Activated T-cell treated with anti-CD3 and anti-CD28 coated beads for 24 hours (primary cell): ENCODE data around the gene SNIP1.
"Not testable (repeated sequence)": the region's sequence is repeated elsewhere in the genome, so short reads cannot be mapped to it uniquely, and the experiment has no call there.

Source experiments
- DNase-seq: peaks from one replicate; pipeline ENCODE4 v3.0.0-alpha.2; 2020; ENCODE audit warnings: low read depth

SNIP1 gene

DNA sequence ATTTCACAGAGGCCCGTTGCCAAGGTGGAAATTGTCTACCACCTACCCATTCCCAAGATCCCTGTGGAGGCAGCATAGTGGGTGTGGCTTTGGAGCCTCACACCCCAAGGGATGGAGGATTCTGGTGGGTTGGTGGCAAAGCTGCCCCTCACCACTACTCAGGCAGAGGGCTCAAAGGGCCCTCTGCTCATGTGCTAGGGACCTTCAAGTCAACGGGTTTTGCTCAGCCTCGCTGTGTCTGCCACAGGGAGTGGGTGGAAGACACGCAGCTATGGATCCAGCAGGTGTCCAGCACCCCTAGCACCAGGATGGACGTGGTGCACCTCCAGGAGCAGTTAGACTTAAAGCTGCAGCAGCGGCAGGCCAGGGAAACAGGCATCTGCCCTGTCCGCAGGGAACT is 5.0 kb upstream of the SNIP1 start:
- DNase-seq: no peak

DNA sequence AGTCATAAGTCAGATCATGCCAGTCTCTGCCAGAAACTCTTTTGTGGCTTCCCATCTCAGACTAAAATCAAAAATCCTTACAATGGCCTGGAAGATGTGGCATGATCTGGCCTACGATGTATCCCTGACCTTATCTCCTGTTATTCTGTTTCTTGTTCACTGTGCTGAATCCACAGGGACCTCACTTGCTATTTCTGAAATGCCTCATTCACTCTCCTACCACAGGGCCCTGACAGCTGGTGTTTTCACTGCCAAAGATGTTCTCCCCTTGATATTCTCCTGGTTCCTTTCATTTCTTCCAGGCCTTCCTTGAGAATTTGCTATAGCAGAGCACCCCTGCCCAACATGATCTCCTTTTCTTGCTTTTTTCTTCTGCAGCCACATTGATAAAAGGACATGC is 4.3 kb upstream of the SNIP1 start:
- no peak for DNase-seq

DNA sequence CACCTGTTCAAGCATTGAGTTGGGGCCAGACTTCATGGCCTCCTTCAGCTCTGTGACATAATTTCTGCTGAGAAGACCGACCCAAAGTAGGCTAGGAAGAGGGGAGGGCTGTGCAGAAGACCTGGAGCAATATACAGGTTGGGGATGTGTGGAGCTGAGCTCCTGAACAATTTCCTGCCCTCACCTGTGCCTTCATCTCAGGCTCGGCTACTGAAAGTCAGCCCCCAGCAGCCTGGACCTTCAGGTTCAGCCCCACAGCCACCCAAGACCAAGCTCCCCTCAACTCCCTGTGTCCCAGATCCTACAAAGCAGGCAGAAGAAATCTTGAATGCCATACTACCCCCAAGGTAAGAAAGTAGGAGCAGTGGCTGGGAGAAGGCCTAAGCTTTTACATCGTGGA is 3.3 kb upstream of the SNIP1 start:
- no peak for DNase-seq

DNA sequence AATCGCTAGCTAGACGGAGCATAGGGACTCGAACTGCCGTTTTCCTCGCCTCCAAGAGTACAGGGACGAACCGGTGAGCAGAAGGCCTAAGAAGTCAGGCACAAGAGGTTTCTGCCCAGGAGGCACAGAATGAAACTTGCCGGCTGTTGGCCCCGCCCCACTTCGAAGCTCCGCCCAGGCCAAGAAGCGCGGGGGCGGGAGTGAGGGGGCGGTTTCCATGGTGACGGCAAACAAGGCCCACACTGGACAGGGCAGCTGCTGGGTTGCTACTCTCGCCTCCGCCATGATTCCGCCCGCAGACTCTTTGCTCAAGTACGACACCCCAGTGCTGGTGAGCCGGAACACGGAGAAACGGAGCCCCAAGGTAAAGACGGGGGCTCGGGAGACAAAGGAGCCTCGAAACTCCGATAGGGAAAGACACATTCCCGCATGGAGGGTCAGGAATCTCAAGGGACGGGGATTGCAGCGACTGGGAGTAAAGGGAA is 2.7 kb upstream of the SNIP1 start, which contains the start of gene DNALI1:
Gene DNALI1 (plus strand): TSS at position 229 of the 485 bp plus-strand sequence. CDS start 55 bp downstream, at position 284.
- no peak for DNase-seq

DNA sequence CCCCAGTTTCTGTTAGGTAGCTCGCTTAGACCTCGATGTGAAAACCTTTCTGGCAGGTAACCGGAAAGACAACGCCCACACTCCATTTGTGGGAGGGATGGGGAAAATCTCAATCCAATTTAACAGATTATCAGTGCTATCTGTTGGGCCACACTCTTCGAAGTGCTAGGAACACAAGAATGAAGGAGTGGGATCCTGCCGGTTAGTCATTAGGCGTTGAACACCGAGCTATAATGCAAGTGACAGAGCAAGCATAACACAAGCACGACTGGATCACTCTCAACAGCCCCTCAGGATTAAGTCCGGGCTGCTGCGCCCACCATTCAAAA is 531 bp downstream of the SNIP1 start:
- DNase-seq: no peak

DNA sequence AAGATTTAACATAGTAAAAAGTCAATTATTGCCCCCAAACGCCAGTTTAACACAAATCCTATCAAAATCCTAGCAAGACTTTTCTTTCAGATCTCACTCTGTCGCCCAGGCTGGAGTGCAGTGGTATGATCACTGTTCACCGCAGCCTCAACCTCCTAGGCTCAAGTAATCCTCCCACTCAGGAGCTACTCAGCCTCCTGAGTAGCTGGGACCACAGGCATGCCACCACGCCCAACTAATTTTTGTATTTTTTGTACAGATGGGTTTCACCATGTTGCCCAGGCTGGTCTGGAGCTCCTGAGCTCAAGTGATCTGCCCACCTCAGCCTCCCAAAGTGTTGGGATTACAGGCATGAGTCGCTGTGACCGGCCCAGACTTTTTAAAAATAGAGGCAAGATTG is 4.8 kb downstream of the SNIP1 start:
- no peak for DNase-seq

DNA sequence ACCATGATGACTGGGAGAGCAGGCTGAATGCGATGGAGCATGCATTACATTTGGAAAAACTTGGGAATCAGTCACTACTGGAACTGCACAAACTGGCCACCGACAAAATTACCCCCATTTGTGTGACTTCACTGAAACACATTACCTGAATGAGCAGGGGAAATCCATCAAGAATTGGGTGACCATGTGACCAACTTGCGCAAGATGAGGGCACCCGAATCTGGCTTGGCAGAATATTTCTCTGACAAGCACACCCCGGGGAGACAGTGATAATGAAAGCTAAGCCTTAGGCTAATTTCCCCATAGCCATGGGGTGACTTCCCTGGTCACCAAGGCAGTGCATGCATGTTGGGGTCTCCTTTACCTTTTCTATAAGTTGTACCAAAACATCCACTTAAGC is 9.1 kb downstream of the SNIP1 start:
- no peak for DNase-seq

DNA sequence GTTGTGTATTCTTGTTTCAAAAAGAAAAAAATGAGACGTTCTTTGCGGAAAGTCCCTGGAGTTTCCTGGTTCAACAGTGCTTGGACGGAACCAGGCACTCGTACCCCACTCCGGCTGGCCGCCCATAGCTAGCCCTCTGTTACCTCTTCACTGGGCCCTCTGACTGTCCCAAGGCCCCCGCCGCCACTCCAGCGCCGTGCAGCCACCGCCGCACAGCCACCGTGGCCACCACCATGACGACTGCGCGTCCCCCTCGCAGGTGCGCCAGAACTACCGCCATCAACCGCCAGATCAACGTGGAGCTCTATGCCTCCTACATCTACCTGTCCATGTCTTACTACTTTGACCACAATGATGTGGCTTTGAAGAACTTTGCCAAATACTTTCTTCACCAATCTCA is 9.6 kb downstream of the SNIP1 start:
- no peak for DNase-seq

DNA sequence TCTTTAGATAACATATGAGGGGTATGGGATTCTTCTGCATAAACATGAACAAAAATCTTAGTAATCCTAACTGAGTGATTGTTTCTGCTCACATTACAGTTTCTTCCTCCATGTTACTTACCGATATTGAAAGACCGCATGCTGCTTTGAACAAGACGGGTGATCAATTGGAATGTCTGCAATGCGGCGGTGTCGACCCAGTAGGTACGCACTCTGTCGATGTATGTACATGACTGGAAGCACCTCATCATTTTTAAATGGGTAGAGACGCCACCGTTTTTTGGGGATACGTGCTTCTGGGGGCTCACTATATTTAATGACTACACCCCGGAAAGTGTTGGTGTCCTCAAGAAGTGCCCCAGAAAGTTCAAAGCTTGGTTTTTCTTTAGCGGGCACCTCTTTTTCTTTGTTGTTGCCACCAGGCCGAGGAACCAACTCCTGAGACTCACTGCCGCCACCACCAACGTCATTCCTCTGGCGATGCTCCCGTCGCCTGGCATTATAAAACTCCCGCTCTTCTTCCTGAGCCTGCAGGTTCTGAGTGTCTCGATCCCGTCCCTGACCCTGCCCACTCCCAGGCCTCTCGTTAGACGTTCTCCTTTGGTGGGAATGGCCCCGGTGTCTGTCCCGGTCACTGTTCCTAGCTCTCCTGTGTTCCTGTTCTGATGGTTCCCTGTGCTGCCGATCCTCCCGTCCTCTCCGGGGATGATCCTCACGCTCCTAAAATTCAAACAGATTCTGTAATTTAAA is 13.9 kb downstream of the SNIP1 start:
- DNase-seq: no peak

DNA sequence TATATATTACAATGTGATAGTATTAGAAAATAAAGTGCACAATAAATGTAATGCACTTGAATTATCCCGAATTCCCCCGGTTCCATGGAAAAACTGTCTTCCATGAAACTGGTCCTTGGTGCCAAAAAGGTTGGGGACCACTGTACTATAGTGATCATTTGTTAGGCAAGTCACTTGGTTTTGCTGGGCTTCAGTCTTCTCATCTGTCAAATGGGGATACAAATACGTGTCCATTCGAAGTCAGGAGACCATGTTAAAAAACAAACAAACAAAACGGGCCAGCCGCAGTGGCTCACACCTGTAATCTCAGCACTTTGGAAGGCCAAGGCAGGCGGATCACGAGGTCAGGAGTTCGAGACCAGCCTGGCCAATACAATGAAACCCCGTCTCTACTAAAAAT is 14.9 kb downstream of the SNIP1 start:
- DNase-seq: not testable (repeated sequence)

DNA sequence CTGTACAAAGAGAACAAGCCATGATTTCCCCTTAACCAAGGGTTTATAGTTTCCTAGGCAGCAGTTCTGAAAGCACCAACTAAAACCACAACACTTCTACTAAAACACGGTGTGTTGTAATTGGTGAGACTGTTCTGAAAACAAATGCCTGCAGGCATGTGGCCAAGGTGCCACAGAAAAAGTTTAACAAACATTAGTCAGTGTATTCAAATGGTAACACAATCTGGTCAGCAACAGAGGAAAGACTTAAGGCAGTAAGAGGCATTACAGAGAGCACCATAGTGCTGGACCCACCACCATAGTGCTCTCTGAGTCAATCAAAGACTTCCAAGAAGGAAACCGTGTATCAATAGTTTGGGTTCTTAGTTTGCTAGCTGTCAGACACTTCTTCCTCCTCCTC is 16.7 kb downstream of the SNIP1 start:
- no peak for DNase-seq

DNA sequence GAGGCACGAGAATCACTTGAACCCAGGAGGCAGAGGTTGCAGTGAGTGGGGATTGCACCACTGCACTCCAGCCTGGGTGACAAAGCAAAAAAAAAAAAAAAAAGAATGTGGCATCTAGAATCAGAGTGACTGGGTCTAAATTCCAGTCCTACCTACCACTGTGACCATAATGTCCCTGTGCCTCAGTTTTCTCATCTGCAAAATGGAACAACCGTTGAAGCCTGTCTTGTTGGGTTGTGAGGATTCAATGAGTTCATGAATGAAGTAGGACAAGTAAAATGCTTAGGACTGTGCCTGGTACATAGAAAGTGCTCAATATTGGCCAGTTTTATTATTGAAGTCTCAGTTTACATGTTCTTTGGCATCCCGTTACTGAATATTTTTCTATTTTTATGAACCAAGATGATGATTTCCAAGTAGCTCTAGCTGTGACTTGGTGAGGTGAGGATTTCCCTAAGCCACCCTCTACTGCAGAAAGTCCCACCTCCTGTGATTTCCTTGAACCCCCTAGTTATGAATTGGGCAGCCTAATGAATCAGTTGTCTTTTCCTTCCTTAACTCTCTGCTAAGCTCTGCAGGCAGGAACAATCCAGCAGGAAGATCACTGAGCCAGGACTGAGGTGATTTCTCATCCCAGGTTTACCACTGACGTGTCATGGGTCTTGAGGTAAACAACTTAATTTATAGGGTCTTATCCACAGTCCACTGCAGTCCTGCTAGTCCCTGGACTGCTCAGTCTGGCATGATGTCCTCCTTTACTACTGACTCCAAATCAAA is 20.6 kb downstream of the SNIP1 start:
- no peak for DNase-seq

DNA sequence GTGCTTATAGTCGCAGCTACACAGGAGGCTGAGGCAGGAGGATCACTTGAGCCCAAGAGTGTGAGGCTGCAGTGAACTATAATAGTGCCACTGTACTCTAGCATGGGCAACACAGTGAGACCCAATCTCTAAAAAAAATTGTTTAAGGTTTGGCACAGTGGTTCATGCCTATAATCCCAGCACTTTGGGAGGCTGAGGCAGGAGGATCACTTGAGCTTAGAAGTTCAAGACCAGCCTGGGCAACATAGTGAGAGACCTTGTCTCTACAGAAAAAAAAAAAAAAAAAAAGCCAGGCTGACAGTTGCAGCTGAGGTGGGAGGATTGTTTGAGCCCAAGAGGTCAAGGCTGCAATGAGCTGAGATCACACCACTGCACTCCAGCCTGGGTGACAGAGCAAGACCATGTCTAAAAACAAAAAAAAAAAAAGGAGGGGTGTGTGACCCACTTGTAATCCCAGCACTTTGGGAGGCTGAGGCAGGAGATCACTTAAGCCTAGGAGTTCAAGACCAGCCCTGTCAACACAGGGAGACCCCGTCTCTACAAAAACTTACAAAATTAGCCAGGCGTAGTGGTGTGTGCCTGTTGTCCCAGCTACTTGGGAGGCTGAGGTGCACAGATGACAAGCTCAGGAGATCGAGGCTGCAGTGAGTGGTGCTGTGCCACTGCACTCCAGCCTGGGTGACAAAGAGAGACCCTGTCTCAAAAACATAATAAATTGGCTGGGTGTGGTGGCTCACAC is 21.5 kb downstream of the SNIP1 start:
- not testable (repeated sequence) for DNase-seq

DNA sequence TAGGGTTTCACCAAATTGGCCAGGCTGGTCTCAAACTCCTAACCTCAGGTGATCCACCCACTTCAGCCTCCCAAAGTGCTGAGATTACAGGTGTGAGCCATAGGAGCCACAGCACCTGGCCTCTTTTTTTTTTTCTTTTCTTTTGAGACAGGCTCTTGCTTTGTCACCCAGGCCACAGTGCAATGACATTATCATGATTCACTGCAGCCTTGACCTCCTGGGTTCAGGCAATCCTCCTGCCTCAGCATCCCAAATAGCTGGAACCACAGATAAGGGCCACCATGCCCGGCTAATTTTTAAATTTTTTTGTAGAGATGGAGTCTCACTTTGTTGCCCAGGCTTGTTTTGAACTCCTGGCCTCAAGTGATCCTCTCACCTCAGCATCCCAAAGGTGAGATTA is 24.2 kb downstream of the SNIP1 start:
- DNase-seq: not testable (repeated sequence)

DNA sequence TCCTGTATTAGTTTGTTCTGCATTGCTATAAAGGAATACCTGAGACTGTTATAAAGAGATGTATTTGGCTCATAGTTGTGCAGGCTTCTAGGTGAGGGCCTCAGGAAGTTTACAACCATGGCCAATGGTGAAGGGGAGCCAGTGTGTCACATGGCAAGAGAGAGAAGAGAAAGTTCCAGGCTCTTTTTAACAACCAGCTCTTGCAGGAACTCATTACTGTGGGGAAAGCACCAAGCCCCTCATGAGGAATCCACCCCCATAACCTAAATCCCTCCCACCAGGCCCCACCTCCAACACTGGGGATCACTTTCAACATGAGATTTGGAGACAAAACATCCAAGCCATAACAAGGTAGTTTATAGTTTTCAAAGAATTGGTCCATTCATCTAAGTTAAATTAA is 34.5 kb downstream of the SNIP1 start:
- DNase-seq: no peak

DNA sequence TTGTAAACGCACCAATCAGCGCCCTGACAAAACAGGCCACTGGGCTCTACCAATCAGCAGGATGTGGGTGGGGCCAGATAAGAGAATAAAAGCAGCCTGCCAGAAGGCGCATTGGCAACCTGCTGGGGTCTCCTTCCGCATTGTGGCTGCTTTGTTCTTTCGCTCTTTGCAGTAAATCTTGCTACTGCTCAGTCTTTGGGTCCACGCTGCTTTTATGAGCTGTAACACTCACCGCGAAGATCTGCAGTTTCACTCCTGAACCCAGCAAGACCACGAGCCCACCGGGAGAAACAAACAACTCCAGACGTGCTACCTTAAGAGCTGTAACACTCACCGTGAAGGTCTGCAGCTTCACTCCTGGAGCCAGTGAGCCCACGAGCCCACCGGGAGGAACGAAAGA is 35.2 kb downstream of the SNIP1 start:
- peak; percentile 36 for DNase-seq

DNA sequence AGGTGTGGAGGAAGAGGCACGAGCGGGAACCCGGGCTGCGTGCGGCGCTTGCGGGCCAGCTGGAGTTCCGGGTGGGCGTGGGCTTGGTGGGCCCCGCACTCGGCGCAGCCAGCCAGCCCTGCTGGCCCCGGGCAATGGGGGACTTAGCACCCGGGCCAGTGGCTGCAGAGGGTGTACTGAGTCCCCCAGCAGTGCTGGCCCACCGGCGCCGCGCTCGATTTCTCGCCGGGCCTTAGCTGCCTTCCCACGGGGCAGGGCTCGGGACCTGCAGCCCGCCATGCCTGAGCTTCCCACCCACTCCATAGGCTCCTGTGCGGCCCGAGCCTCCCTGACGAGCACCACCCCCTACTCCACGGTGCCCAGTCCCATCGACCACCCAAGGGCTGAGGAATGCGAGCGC is 35.9 kb downstream of the SNIP1 start:
- not testable (repeated sequence) for DNase-seq

DNA sequence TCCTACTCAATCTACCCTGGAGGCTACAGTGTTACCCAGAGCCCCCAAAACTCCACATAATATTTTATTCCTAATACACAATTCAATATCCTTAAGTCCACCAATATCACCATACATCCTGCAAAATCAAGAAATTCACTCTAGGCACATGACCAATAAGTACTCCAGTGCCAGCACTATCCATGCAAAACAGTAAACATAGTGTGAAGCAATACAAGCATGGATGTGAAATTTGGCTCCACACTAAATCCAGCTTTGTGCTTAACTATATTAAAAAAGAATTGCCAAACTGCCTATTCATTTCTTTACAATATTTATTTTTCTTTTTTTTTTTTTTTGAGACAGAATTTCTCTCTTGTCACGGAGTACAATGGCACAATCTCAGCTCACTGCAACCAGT is 36.5 kb downstream of the SNIP1 start:
- no peak for DNase-seq

DNA sequence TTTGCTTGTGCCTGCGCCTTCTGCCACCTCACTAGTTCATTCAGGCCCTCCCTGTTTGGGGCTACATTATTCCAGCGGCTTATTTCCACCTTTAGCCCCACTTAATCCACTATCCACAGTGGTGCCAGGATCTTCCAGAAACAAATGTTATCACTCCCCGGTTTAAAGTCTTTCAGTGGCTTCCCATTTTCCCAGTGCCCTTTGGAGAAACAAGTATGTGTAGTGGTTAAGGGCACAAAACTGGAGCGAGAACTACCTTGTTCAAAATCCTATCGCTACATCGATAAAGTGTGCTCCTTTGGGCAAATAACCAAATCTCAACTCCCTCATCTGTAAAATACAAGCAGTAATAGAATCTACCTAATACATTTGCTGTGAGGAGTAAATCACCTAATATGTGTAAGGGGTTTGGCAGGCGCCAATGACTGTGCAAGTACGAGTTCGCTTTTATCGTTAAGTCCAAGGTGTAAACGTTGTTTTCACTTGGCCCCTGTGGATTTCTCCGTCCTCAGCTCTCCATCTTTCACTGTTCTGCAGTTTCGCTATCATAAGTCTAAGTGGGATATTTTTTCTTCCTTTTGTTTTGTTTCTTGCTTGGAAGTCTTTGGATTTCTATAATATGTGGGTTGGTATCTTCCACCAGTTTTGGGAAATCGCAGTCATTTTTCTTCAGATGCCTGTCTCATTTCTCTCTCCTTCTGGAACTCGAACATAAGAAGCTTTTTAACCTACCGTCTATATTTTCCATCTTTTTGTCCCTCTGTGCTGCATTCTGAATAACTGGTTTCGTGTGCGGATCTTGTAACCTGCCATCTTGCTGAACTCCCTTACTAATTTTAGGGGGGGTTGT is 38.7 kb downstream of the SNIP1 start:
- no peak for DNase-seq

DNA sequence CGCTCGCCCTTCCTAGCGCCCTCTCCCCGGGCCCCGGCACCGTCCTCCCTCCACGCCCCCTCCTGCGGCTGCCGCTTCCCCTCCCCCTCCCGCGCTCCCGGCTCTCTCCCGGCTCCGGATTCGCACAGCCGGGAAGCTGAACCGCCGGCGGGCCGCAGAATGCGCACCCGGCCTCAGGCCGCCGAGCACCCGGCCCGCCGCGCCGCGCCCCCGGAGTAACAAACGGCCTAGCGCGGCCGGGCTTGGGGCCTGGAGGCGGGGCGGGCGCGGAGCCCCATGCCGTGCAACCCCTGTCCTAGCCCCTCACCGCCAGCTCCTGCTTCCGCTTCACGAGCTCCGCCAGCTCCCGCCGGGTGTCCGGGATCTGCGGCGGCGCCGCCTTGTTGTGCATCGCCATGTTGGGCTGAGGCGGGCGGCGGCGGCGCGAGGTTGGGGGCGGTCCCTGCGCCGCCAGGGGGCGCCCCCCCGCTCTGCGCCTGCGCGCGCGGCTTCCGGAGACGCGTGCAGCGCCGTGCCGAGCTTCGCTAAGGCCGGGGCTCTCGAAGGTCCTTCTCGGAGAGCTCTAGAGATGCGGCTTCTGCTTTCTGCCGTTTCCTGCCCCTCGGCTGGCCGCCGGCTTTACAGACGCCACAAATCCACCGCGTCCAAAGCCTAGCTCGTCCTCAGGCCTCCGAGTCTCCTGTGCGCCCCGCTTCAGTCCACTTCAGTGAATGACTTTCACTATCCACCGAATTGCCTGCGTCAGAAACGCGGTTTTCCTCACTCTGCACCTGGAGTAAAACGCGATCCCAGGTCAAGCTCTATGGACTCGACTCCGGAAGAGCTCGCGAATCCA is 39.5 kb downstream of the SNIP1 start, which contains the start of gene MEAF6:
Gene MEAF6 (minus strand): TSS at position 417 of the 835 bp plus-strand sequence. CDS start 20 bp downstream, at position 397.
- DNase-seq: peak; percentile 77
